Measurements from ENCODE around the gene TAOK3.
"Not testable (repeated sequence)": the region's sequence is repeated elsewhere in the genome, so short reads cannot be mapped to it uniquely, and the experiment has no call there.

The TAOK3 gene

GRCh38 chr12:118336123-118336522, 36.6 kb downstream of the TAOK3 start:
- no peak for DNase-seq (ENCODE audit: low read depth)

- DNase-seq (ENCODE audit: low read depth) = no peak
These were observed 37.7 kb downstream of the TAOK3 start for GRCh38 chr12:118334939-118335567.

- no peak for DNase-seq (ENCODE audit: low read depth)
These were observed 38.5 kb downstream of the TAOK3 start for GRCh38 chr12:118334241-118334640.

- DNase-seq (ENCODE audit: low read depth) = no peak
These were observed 40.2 kb downstream of the TAOK3 start for GRCh38 chr12:118332511-118332910.

GRCh38 chr12:118330421-118331018, 42.2 kb downstream of the TAOK3 start:
- DNase-seq (ENCODE audit: low read depth) = peak; percentile 39

GRCh38 chr12:118328486-118329330, 44.0 kb downstream of the TAOK3 start:
- no peak for DNase-seq (ENCODE audit: low read depth)

GRCh38 chr12:118327391-118327790, 45.3 kb downstream of the TAOK3 start:
- DNase-seq (ENCODE audit: low read depth) = no peak

GRCh38 chr12:118326991-118327390, 45.7 kb downstream of the TAOK3 start:
- no peak for DNase-seq (ENCODE audit: low read depth)

- no peak for DNase-seq (ENCODE audit: low read depth)
These were observed 47.6 kb downstream of the TAOK3 start for GRCh38 chr12:118325081-118325480.

- DNase-seq (ENCODE audit: low read depth) = no peak
These were observed 53.1 kb downstream of the TAOK3 start for GRCh38 chr12:118319627-118320026.

- no peak for DNase-seq (ENCODE audit: low read depth)
These were observed 54.0 kb downstream of the TAOK3 start for GRCh38 chr12:118318744-118319143.

- no peak for DNase-seq (ENCODE audit: low read depth)
These were observed 55.0 kb downstream of the TAOK3 start for GRCh38 chr12:118317729-118318128.

- no peak for DNase-seq (ENCODE audit: low read depth)
These were observed 56.9 kb downstream of the TAOK3 start for GRCh38 chr12:118315821-118316220.

GRCh38 chr12:118312578-118312977, 60.1 kb downstream of the TAOK3 start:
- no peak for DNase-seq (ENCODE audit: low read depth)

- DNase-seq (ENCODE audit: low read depth) = no peak
These were observed 61.0 kb downstream of the TAOK3 start for GRCh38 chr12:118311666-118312065.

GRCh38 chr12:118310320-118310719, 62.4 kb downstream of the TAOK3 start:
- DNase-seq (ENCODE audit: low read depth) = no peak

GRCh38 chr12:118308006-118308405, 64.7 kb downstream of the TAOK3 start:
- not testable (repeated sequence) for DNase-seq (ENCODE audit: low read depth)

GRCh38 chr12:118307069-118307954, 65.4 kb downstream of the TAOK3 start:
- peak; percentile 91 for DNase-seq (ENCODE audit: low read depth)

GRCh38 chr12:118304093-118304492, 68.6 kb downstream of the TAOK3 start:
- no peak for DNase-seq (ENCODE audit: low read depth)

- DNase-seq (ENCODE audit: low read depth) = no peak
These were observed 70.7 kb downstream of the TAOK3 start for GRCh38 chr12:118302053-118302452.

- no peak for DNase-seq (ENCODE audit: low read depth)
These were observed 72.8 kb downstream of the TAOK3 start for GRCh38 chr12:118299791-118300460.

- DNase-seq (ENCODE audit: low read depth) = no peak
These were observed 75.4 kb downstream of the TAOK3 start for GRCh38 chr12:118297284-118297683.
